A549 (cell line): ENCODE data around the gene PUM1. TPM values are rescaled to one million over a fixed set of nuclear protein-coding genes. Genes with fewer than 3 reads are reported as not detected.
"Not testable (repeated sequence)": the region's sequence is repeated elsewhere in the genome, so short reads cannot be mapped to it uniquely, and the experiment has no call there.

Experiments
- ATAC-seq, 2 experiments: fragments of 200-7000 bp in 1 of 2; fragments of >200 bp in 1 of 2; cut with Nextera tagmentation in 1 of 2; cut with Tn5 transposase in 1 of 2; 3 replicates each; pipeline versions ENCODE4 v1.8.0 to v1.9.1; 2018 to 2020; ENCODE audit warnings: mild to moderate bottlenecking in 1 of 2, moderate library complexity in 1 of 2
- CTCF ChIA-PET: fragments of 300-600 bp; sonication (Branson Sonifier 250); formaldehyde crosslinking; extraction: SDS; loops from one replicate; lab custom pipeline; 2021; ENCODE audit warnings: antibody characterized with exemption, inconsistent platforms; lab: Yijun Ruan, JAX
- POLR2A ChIA-PET: fragments of 350-600 bp; formaldehyde crosslinking; extraction: SDS; loops from one replicate; lab custom pipeline; 2021; ENCODE audit warnings: antibody characterized with exemption, inconsistent platforms; lab: Yijun Ruan, JAX
- DNase-seq, 2 experiments: peaks; one replicate each; pipeline versions ENCODE4 v3.0.0 to v3.0.0-alpha.2; 2011 to 2016; ENCODE audit warnings: low read depth in 1 of 2, low spot score in 1 of 2
- FAIRE-seq: peaks from 2 replicates; lab custom pipeline; 2011; peaks lifted over from hg19 to GRCh38; lab: Jason Lieb, UNC
- H3K27ac ChIP-seq, 2 experiments: fragments of >200 bp; sonication (Bioruptor Twin); formaldehyde crosslinking; 3 replicates each; pipeline ENCODE4 v1.5.1; 2016 to 2017
- H3K4me1 ChIP-seq: fragments of >200 bp; sonication (Bioruptor Twin); formaldehyde crosslinking; 3 replicates; pipeline ENCODE4 v1.6.1; 2016
- H3K4me2 ChIP-seq: fragments of >200 bp; sonication (Bioruptor Twin); formaldehyde crosslinking; 3 replicates; pipeline ENCODE4 v1.6.1; 2016
- H3K4me3 ChIP-seq: fragments of >200 bp; sonication (Bioruptor Twin); formaldehyde crosslinking; 3 replicates; pipeline ENCODE4 v1.5.1; 2016
- H3K9me3 ChIP-seq: fragments of >200 bp; sonication (Bioruptor Twin); formaldehyde crosslinking; 3 replicates; pipeline ENCODE4 v1.6.1; 2016
- CBX2 ChIP-seq: fragments of 200-600 bp; sonication (generic); IDR thresholded peaks from 2 replicates; pipeline ENCODE4 v1.6.1; 2016; ENCODE audit warnings: low read depth, mild to moderate bottlenecking, borderline replicate concordance
- E2F6 ChIP-seq: IDR thresholded peaks from 2 replicates; pipeline ENCODE4 v1.6.1; 2012; ENCODE audit warnings: low read depth, borderline replicate concordance
- ELK1 ChIP-seq: fragments of 150-350 bp; IDR thresholded peaks from 2 replicates; pipeline ENCODE4 v1.6.1; 2014; ENCODE audit warnings: low read depth, mild to moderate bottlenecking, low read length
- GATA3 ChIP-seq: IDR thresholded peaks from 2 replicates; pipeline ENCODE4 v1.6.1; 2012; ENCODE audit warnings: borderline replicate concordance
- HEYL ChIP-seq: fragments of 250-450 bp; sonication (Bioruptor Pico); IDR thresholded peaks from 2 replicates; pipeline ENCODE4 v1.8.0; 2021; ENCODE audit warnings: mild to moderate bottlenecking, moderate library complexity
- HMGXB4 ChIP-seq: fragments of 250-450 bp; sonication (Bioruptor Pico); IDR thresholded peaks from 2 replicates; pipeline ENCODE4 v1.5.0; 2021; ENCODE audit warnings: mild to moderate bottlenecking, moderate library complexity, borderline replicate concordance
- HOXA7 ChIP-seq: fragments of 250-450 bp; sonication (Bioruptor Pico); IDR thresholded peaks from 2 replicates; pipeline ENCODE4 v1.5.0; 2020; ENCODE audit warnings: mild to moderate bottlenecking, moderate library complexity
- JUN ChIP-seq, 2 experiments: fragments of >200 bp; sonication (Bioruptor Twin); formaldehyde crosslinking; IDR thresholded peaks; 2 replicates in 1 of 2; 3 replicates in 1 of 2; pipeline ENCODE4 v1.6.1; 2016 to 2017
- KDM1A ChIP-seq: fragments of 200-600 bp; sonication (generic); IDR thresholded peaks from 2 replicates; pipeline ENCODE4 v1.6.1; 2016; ENCODE audit warnings: low read depth, mild to moderate bottlenecking
- NR3C1 ChIP-seq: fragments of >200 bp; sonication (Bioruptor Twin); formaldehyde crosslinking; IDR thresholded peaks from 3 replicates; pipeline ENCODE4 v1.6.1; 2017
- PHF8 ChIP-seq: fragments of 200-600 bp; sonication (generic); IDR thresholded peaks from 2 replicates; pipeline ENCODE4 v1.6.1; 2016; ENCODE audit warnings: low read depth, mild to moderate bottlenecking, antibody characterized with exemption, moderate library complexity, borderline replicate concordance
- POLR2A ChIP-seq: IDR thresholded peaks from 2 replicates; pipeline ENCODE4 v1.6.1; 2012; ENCODE audit warnings: mild to moderate bottlenecking, low read length
- RFX5 ChIP-seq: fragments of 450-650 bp; IDR thresholded peaks from 2 replicates; pipeline ENCODE4 v1.7.1; 2014; ENCODE audit warnings: antibody characterized with exemption, mild to moderate bottlenecking, moderate library complexity
- SMC3 ChIP-seq: fragments of >200 bp; sonication (Bioruptor Twin); formaldehyde crosslinking; IDR thresholded peaks from 3 replicates; pipeline ENCODE4 v1.6.1; 2018; ENCODE audit warnings: inconsistent platforms
- TFCP2L1 ChIP-seq: fragments of 250-450 bp; sonication (Bioruptor Pico); IDR thresholded peaks from 2 replicates; pipeline ENCODE4 v1.5.0; 2021; ENCODE audit warnings: mild to moderate bottlenecking
- ZC3H11A ChIP-seq: fragments of 450-650 bp; IDR thresholded peaks from 2 replicates; pipeline ENCODE4 v1.6.1; 2014; ENCODE audit warnings: antibody characterized with exemption, mild to moderate bottlenecking
- ZFP36 ChIP-seq: fragments of 450-650 bp; IDR thresholded peaks from 2 replicates; pipeline ENCODE4 v1.6.1; 2014; ENCODE audit warnings: borderline replicate concordance; ENCODE audit not compliant: partially characterized antibody
- ZNF302 ChIP-seq: fragments of 250-450 bp; sonication (Bioruptor Pico); IDR thresholded peaks from 2 replicates; pipeline ENCODE4 v1.9.0; 2021; ENCODE audit warnings: inconsistent platforms, mild to moderate bottlenecking, moderate library complexity
- ZSCAN20 ChIP-seq: fragments of 250-450 bp; sonication (Bioruptor Pico); IDR thresholded peaks from 2 replicates; pipeline ENCODE4 v1.8.0; 2022; ENCODE audit warnings: mild to moderate bottlenecking, moderate library complexity
- WGBS: methylation state at CpG from one replicate; pipeline ENCODE4 v1.1.6; 2017; ENCODE audit errors: missing lambda C conversion rate; 5-methylcytosine and 5-hydroxymethylcytosine counted together
- polyA plus RNA-seq, 4 experiments: library from polyadenylated mRNA; depleted of rRNA in 3 of 4; stranded (reverse); fragments of >200 nt; fragmentation: RNase III in 1 of 4; extraction: RNeasy Plus Mini Kit Qiagen cat#74134 plus additional on column Dnase treatment in 1 of 4; gene quantifications; 2 replicates in 3 of 4; 3 replicates in 1 of 4; pipeline ENCODE4 v1.2.3, GENCODE V29; 2011 to 2017
- TF ChIP-seq, protein P1 (sequence below): IDR thresholded peaks from 2 replicates; pipeline ENCODE4 v1.6.1; 2012
- TF ChIP-seq, protein P2 (sequence below): fragments of 450-650 bp; IDR thresholded peaks from 2 replicates; pipeline ENCODE4 v1.6.1; 2014; ENCODE audit warnings: antibody characterized with exemption

The PUM1 gene
- polyA plus RNA-seq, 2 of the 4 experiments (the other 2 are of a cell fraction) = 30.2 to 55.3 TPM

- no peak for ATAC-seq
- CTCF ChIA-PET = interaction anchor here (1.6 kb wide), 1 partner anchor 20 kb away, joined by 5 read pairs; no protein-coding TSS in a partner anchor
- WGBS = 92% methylated on average over 5 of the region's 5 CpGs
Measured at GRCh38 chr1:30950053-30950452, 115.5 kb downstream of the PUM1 start.

DNA sequence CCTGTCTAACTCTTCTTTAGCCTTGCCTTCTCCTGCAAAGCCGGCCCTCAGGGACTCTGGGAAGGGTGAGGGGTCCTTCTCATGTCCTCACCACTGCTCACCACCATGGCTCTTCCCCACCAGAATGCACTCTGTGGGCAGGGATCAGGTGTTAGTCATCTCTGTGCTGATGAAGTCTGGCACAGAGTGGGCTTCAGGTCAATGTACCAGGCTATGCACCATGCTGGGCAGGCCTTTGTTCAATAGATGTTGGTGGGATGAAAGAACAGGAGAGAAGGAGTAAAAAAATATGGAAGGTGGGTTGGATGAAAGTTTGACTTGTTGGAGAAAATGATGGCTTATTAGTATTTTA lies 116.1 kb downstream of the PUM1 start:
- no CpG with 5 or more reads among the region's 1 CpG for WGBS
- DNase-seq, H3K4me2 ChIP-seq, H3K9me3 ChIP-seq, H3K4me1 ChIP-seq, CTCF ChIA-PET, POLR2A ChIA-PET, H3K4me3 ChIP-seq, FAIRE-seq, ATAC-seq, H3K27ac ChIP-seq: not testable (repeated sequence)

More at GRCh38 chr1:30950053-30950452, 115.5 kb downstream of the PUM1 start:
- H3K4me2 ChIP-seq = no peak overlapping the region
- DNase-seq (no peak), FAIRE-seq (no peak)
- no peak overlapping the region for H3K27ac ChIP-seq
- H3K4me1 ChIP-seq = no peaks in the 10 kb centered on the region; the same call in 2 of the 3 replicates
- no peaks in the 10 kb centered on the region for H3K9me3 ChIP-seq
- POLR2A ChIA-PET = no interaction called here
- H3K4me3 ChIP-seq = no peak overlapping the region
- TF ChIP-seq ELK1 (no peak), HOXA7 (CRISPR knock-in tag) (no peak), CBX2 (no peak), POLR2A (no peak), ZC3H11A (no peak), ZNF302 (CRISPR knock-in tag) (no peak)
- TF ChIP-seq, protein P1, sequence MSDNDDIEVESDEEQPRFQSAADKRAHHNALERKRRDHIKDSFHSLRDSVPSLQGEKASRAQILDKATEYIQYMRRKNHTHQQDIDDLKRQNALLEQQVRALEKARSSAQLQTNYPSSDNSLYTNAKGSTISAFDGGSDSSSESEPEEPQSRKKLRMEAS = no peak

DNA sequence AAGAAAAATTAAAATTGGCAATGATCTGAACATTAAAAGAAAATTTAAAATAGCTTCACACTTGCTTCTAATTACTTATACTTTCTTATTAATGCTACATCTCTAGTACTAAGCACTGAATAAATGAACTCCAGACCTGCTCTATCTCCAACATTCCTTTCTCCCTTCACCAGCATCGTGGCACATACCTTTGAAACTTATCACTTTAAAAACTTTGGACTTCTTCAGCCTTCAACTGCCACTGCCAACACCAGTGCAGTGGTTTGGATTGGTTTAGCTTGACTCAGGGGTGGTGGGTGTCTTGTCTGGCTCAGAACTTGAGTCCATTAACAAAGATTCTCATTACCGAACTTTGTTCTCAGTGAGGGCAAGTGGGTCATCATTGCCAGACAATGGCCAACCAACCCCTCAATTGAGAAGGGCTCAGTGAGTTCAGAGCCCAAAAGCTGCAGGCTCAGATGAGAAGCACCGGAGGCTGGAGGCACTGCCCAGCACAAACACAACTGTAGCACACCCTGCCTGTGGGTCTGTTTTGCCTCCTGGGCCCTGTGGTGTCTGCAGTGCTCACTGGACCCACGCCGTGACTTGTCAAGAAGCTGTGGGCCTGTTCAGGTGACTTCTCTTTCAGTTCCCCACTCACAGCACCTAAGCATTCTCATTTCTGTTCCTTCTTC lies 116.6 kb downstream of the PUM1 start:
- DNase-seq, H3K27ac ChIP-seq, FAIRE-seq, H3K4me3 ChIP-seq, H3K9me3 ChIP-seq, H3K4me1 ChIP-seq, H3K4me2 ChIP-seq, POLR2A ChIA-PET, ATAC-seq: not testable (repeated sequence)
- CTCF ChIA-PET = interaction anchor here (0.8 to 1.4 kb wide), 2 partner anchors 10 to 38 kb away, joined by 3 to 5 read pairs; no protein-coding TSS in a partner anchor
- WGBS = 43% methylated on average over 1 of the region's 5 CpGs

DNA sequence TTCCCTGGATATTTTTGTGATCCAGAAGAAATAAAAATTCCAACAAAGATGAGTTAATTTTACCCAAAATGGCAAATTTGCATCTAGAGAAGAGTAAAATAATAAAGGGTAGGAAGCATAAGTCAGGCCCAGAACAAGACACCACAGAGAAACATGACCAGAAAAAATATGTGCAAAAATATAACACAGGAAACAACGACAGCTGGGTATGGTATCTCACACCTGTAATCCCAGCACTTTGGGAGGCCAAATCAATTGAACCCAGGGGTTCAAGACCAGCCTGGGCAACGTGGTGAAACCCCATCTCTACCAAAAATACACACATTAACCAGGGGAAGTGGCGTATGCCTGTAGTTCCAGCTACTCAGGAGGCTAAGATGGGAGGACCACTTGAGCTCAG lies 117.2 kb downstream of the PUM1 start:
- ATAC-seq (no peak), FAIRE-seq (no peak), DNase-seq (no peak)
- no peaks in the 10 kb centered on the region for H3K4me1 ChIP-seq
- TF ChIP-seq ZSCAN20 (CRISPR knock-in tag) = no peak
- no peak for TF ChIP-seq RFX5
- TF ChIP-seq, protein P2, sequence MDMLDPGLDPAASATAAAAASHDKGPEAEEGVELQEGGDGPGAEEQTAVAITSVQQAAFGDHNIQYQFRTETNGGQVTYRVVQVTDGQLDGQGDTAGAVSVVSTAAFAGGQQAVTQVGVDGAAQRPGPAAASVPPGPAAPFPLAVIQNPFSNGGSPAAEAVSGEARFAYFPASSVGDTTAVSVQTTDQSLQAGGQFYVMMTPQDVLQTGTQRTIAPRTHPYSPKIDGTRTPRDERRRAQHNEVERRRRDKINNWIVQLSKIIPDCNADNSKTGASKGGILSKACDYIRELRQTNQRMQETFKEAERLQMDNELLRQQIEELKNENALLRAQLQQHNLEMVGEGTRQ = no peak
- TF ChIP-seq JUN (IDR thresholded peaks at IDR 0.05) = no peak
- no peak for TF ChIP-seq HOXA7 (CRISPR knock-in tag)
- TF ChIP-seq SMC3 = no peak
- no peak for TF ChIP-seq TFCP2L1 (CRISPR knock-in tag)
- TF ChIP-seq HEYL (CRISPR knock-in tag) = no peak
- TF ChIP-seq ZNF302 (CRISPR knock-in tag) = no peak
- no peak for TF ChIP-seq HMGXB4 (CRISPR knock-in tag)
- no peak for TF ChIP-seq NR3C1
- TF ChIP-seq CBX2 = no peak
- no peak for TF ChIP-seq ZFP36
- no peak for TF ChIP-seq E2F6
- TF ChIP-seq GATA3 = no peak
- TF ChIP-seq PHF8 = no peak
- no peak for TF ChIP-seq KDM1A
- TF ChIP-seq, all 56 proteins: peak for 0
- Histone ChIP-seq H3K27ac (no peak overlapping the region), H3K9me3 (no peaks in the 10 kb centered on the region), H3K4me2 (no peak overlapping the region), H3K4me3 (no peak overlapping the region)
- POLR2A ChIA-PET = no interaction called here
- CTCF ChIA-PET = interaction anchor here (0.6 to 1.4 kb wide), 3 partner anchors 9 to 37 kb away, joined by 3 to 5 read pairs (median 3); no protein-coding TSS in a partner anchor
- WGBS = 95% methylated on average over 3 of the region's 3 CpGs
